GM23338 (cell line): ENCODE data around the gene TPGS2. TPM values are rescaled to one million over a fixed set of nuclear protein-coding genes. Genes with fewer than 3 reads are reported as not detected.
A peak's percentile ranks its signal among the peaks of the same experiment; 100 is the strongest.

ENCODE experiments used
- ATAC-seq: fragments of 200-7000 bp; cut with Tn5 transposase; 3 replicates; pipeline ENCODE4 v1.9.1; 2020
- DNase-seq: peaks from one replicate; pipeline ENCODE4 v3.0.0-alpha.2; 2015; ENCODE audit warnings: low spot score
- H2AFZ ChIP-seq: fragments of 200-600 bp; sonication (generic); 2 replicates; pipeline ENCODE4 v1.8.0; 2016; ENCODE audit warnings: antibody characterized with exemption, mild to moderate bottlenecking, moderate library complexity
- H3F3A ChIP-seq: fragments of 200-600 bp; sonication (generic); replicated peaks from 2 replicates; pipeline ENCODE4 v1.8.0; 2017; ENCODE audit warnings: antibody characterized with exemption, mixed run types, low read depth
- H3K27ac ChIP-seq: fragments of 200-600 bp; sonication (generic); 2 replicates; pipeline ENCODE4 v1.6.1; 2016; ENCODE audit warnings: low read depth
- H3K27me3 ChIP-seq: fragments of 200-600 bp; sonication (generic); 2 replicates; pipeline ENCODE4 v1.8.0; 2016; ENCODE audit warnings: mild to moderate bottlenecking, mixed run types, moderate library complexity; ENCODE audit not compliant: insufficient read depth
- H3K36me3 ChIP-seq: fragments of 200-600 bp; sonication (generic); 2 replicates; pipeline ENCODE4 v1.8.0; 2016; ENCODE audit warnings: mild to moderate bottlenecking; ENCODE audit not compliant: insufficient read depth
- H3K4me1 ChIP-seq: fragments of 200-600 bp; sonication (generic); 2 replicates; pipeline ENCODE4 v1.8.0; 2016; ENCODE audit warnings: mild to moderate bottlenecking, moderate library complexity; ENCODE audit not compliant: insufficient read depth
- H3K4me2 ChIP-seq: fragments of 200-600 bp; sonication (generic); 2 replicates; pipeline ENCODE4 v1.7.1; 2017; ENCODE audit warnings: mixed run types
- H3K4me3 ChIP-seq: fragments of 200-600 bp; sonication (generic); 2 replicates; pipeline ENCODE4 v1.6.1; 2016; ENCODE audit warnings: mixed run types
- H3K79me2 ChIP-seq: fragments of 200-600 bp; sonication (generic); replicated peaks from 2 replicates; pipeline ENCODE4 v1.8.0; 2017; ENCODE audit warnings: mild to moderate bottlenecking; ENCODE audit not compliant: insufficient read depth
- H3K9me2 ChIP-seq: fragments of 200-600 bp; sonication (generic); 2 replicates; pipeline ENCODE4 v1.8.0; 2017; ENCODE audit not compliant: insufficient read depth
- H4K20me1 ChIP-seq: fragments of 200-600 bp; sonication (generic); replicated peaks from 2 replicates; pipeline ENCODE4 v1.8.0; 2017; ENCODE audit warnings: mild to moderate bottlenecking; ENCODE audit not compliant: insufficient read depth
- H3K27ac Mint-ChIP-seq: 2 replicates; pipeline ENCODE4 v1.8.0; 2020; ENCODE audit warnings: inconsistent platforms, mild to moderate bottlenecking, moderate library complexity, mixed read lengths
- H3K27me3 Mint-ChIP-seq: 3 replicates; pipeline ENCODE4 v1.8.0; 2022; ENCODE audit warnings: low read depth, mild to moderate bottlenecking, moderate library complexity, mixed read lengths, inconsistent platforms; ENCODE audit not compliant: insufficient read depth, poor library complexity
- H3K36me3 Mint-ChIP-seq: 3 replicates; pipeline ENCODE4 v1.8.0; 2021; ENCODE audit warnings: low read depth, mild to moderate bottlenecking, inconsistent platforms, moderate library complexity, mixed read lengths
- H3K4me1 Mint-ChIP-seq: 3 replicates; pipeline ENCODE4 v1.8.0; 2020; ENCODE audit warnings: mild to moderate bottlenecking, inconsistent platforms, mixed read lengths
- H3K4me3 Mint-ChIP-seq: 3 replicates; pipeline ENCODE4 v1.8.0; 2021; ENCODE audit warnings: moderate library complexity, mild to moderate bottlenecking, inconsistent platforms, mixed read lengths
- H3K9me3 Mint-ChIP-seq: 3 replicates; pipeline ENCODE4 v1.8.0; 2020; ENCODE audit warnings: moderate library complexity, mild to moderate bottlenecking, inconsistent platforms, mixed read lengths
- CREB1 ChIP-seq: fragments of 250-450 bp; sonication (Bioruptor Pico); IDR thresholded peaks from 2 replicates; pipeline ENCODE4 v1.5.0; 2020; ENCODE audit warnings: low read depth, mild to moderate bottlenecking, moderate library complexity
- CTCF ChIP-seq, 2 experiments: fragments of 200-600 bp in 1 of 2; sonication (generic) in 1 of 2; conservative IDR thresholded peaks; 2 replicates each; pipeline versions ENCODE4 v1.5.1 to v1.6.1; 2016 to 2017; ENCODE audit warnings: antibody characterized with exemption in 2 of 2, low read depth in 2 of 2, mild to moderate bottlenecking in 2 of 2, moderate library complexity in 1 of 2
- EZH2 ChIP-seq: fragments of 200-600 bp; sonication (generic); IDR thresholded peaks from one replicate; pipeline ENCODE4 v1.8.0; 2017; ENCODE audit warnings: antibody characterized with exemption, mild to moderate bottlenecking, low read depth; ENCODE audit not compliant: unreplicated experiment
- JUNB ChIP-seq: IDR thresholded peaks from one replicate; pipeline ENCODE4 v1.6.1; 2016; ENCODE audit warnings: antibody characterized with exemption; ENCODE audit not compliant: unreplicated experiment
- POLR2AphosphoS5 ChIP-seq: IDR thresholded peaks from 2 replicates; pipeline ENCODE4 v1.6.1; 2016; ENCODE audit warnings: antibody characterized with exemption, low read depth
- REST ChIP-seq: IDR thresholded peaks from one replicate; pipeline ENCODE4 v1.6.1; 2018; ENCODE audit warnings: antibody characterized with exemption; ENCODE audit not compliant: unreplicated experiment
- STAT1 ChIP-seq: IDR thresholded peaks from one replicate; pipeline ENCODE4 v1.6.1; 2016; ENCODE audit warnings: antibody characterized with exemption; ENCODE audit not compliant: unreplicated experiment
- ZNF331 ChIP-seq: fragments of 250-450 bp; sonication (Bioruptor Pico); IDR thresholded peaks from 2 replicates; pipeline ENCODE4 v1.5.0; 2020; ENCODE audit warnings: low read depth, mild to moderate bottlenecking, moderate library complexity
- polyA plus RNA-seq: library from polyadenylated mRNA; unstranded; fragments of >200 nt; fragmentation: Nextera tagmentation; extraction: Ambion mirVana; gene quantifications from 2 replicates; pipeline ENCODE4 v1.2.1, GENCODE V29; 2016
- total RNA-seq: library from RNA; depleted of rRNA; stranded (reverse); fragments of >200 nt; shearing (Covaris generic); gene quantifications from 2 replicates; pipeline ENCODE4 v1.2.3, GENCODE V29; 2014

Gene TPGS2
- total and polyA plus RNA-seq, 2 experiments from 2014 or later = 136 to 167 TPM

- TF ChIP-seq CTCF (conservative IDR thresholded peaks at IDR 0.05; ENCODE audit: low read depth in 2 of 2) = no peak
- TF ChIP-seq POLR2AphosphoS5 = no peak
- no peak for TF ChIP-seq JUNB
Measured at GRCh38 chr18:36757991-36758390, 70.8 kb downstream of the TPGS2 start (continued).

GRCh38 chr18:36757081-36757480 is 71.7 kb downstream of the TPGS2 start:
- no peaks in the 10 kb centered on the region for H3K27me3 Mint-ChIP-seq
- Histone ChIP-seq H3K4me3 (no peak overlapping the region), H2AFZ (no peak overlapping the region), H3K79me2 (no peaks in the 10 kb centered on the region), H3K27me3 (no peaks in the 10 kb centered on the region), H3F3A (no peaks in the 10 kb centered on the region), H4K20me1 (no peaks in the 10 kb centered on the region), H3K36me3 (no peaks in the 10 kb centered on the region), H3K9me2 (no peaks in the 10 kb centered on the region), H3K27ac (no peak overlapping the region), H3K4me1 (0 out of 2 replicates have a peak, but pooled peaks cover 4% of the 10 kb centered on the region), H3K4me2 (no peak overlapping the region)
- DNase-seq (peak; percentile 84), ATAC-seq (peak; percentile 74)
- no peak overlapping the region for H3K4me3 Mint-ChIP-seq
- no peak for TF ChIP-seq EZH2
- no peak for TF ChIP-seq REST
- TF ChIP-seq CTCF (conservative IDR thresholded peaks at IDR 0.05; ENCODE audit: low read depth in 2 of 2) = peak; percentile 78 to 87
- TF ChIP-seq ZNF331 (CRISPR knock-in tag) = no peak
- TF ChIP-seq CREB1 (CRISPR knock-in tag) = no peak
- TF ChIP-seq STAT1 = no peak
- H3K27ac Mint-ChIP-seq = no peak overlapping the region
- no peaks in the 10 kb centered on the region; the same call in 1 of the 3 replicates for H3K4me1 Mint-ChIP-seq
- H3K36me3 Mint-ChIP-seq = peaks cover 4% of the 10 kb centered on the region; the same call in 2 of the 3 replicates
- H3K9me3 Mint-ChIP-seq = no peaks in the 10 kb centered on the region; the same call in 2 of the 3 replicates
